SK-N-SH (cell line): ENCODE results near the gene TUFT1. TPM values are rescaled to one million over a fixed set of nuclear protein-coding genes. Genes with fewer than 3 reads are reported as not detected.

ENCODE experiments used
- CTCF ChIA-PET: fragments of 300-600, 350-600 bp; formaldehyde crosslinking; extraction: SDS; loops from one replicate; lab custom pipeline; 2021; lab: Yijun Ruan, JAX
- POLR2A ChIA-PET: fragments of 350-600 bp; sonication (Branson Sonifier 250); formaldehyde crosslinking; extraction: SDS; loops from one replicate; lab custom pipeline; 2020; ENCODE audit warnings: antibody characterized with exemption, inconsistent platforms; lab: Yijun Ruan, JAX
- DNase-seq: peaks from one replicate; pipeline ENCODE4 v3.0.0; 2012
- H2AFZ ChIP-seq: fragments of 200-600 bp; sonication (generic); 2 replicates; pipeline ENCODE4 v1.8.1; 2016; ENCODE audit warnings: antibody characterized with exemption, mild to moderate bottlenecking, low read depth
- H3F3A ChIP-seq: fragments of 200-600 bp; sonication (generic); replicated peaks from 2 replicates; pipeline ENCODE3; 2016; ENCODE audit warnings: antibody characterized with exemption, mild to moderate bottlenecking; ENCODE audit not compliant: insufficient read depth
- H3K27ac ChIP-seq, 2 experiments: fragments of 200-500 bp in 1 of 2; fragments of 200-600 bp in 1 of 2; sonication (Bioruptor generic) in 1 of 2; sonication (generic), shearing (Covaris generic) in 1 of 2; 2 replicates each; pipeline versions ENCODE4 v1.5.1 to v1.6.1; 2014 to 2016; ENCODE audit warnings: low read depth in 2 of 2, inconsistent platforms in 1 of 2, low read length in 1 of 2, mild to moderate bottlenecking in 1 of 2, mixed read lengths in 1 of 2
- H3K27me3 ChIP-seq: fragments of 200-600 bp; sonication (generic), shearing (Covaris generic); 2 replicates; pipeline ENCODE4 v1.6.1; 2016; ENCODE audit warnings: mixed run types; ENCODE audit not compliant: insufficient read depth
- H3K36me3 ChIP-seq, 2 experiments: fragments of 200-500 bp in 1 of 2; fragments of 200-600 bp in 1 of 2; sonication (Bioruptor generic) in 1 of 2; sonication (generic) in 1 of 2; replicated peaks in 1 of 2; 2 replicates each; pipeline versions ENCODE3 to v1.5.1; 2014 to 2016; ENCODE audit warnings: low read length in 1 of 2, mild to moderate bottlenecking in 1 of 2; ENCODE audit not compliant: insufficient read depth in 2 of 2, control insufficient read depth in 1 of 2
- H3K4me1 ChIP-seq, 2 experiments: fragments of 200-500 bp in 1 of 2; fragments of 200-600 bp in 1 of 2; sonication (Bioruptor generic) in 1 of 2; sonication (generic), shearing (Covaris generic) in 1 of 2; 2 replicates each; pipeline versions ENCODE4 v1.5.1 to v1.6.1; 2014 to 2016; ENCODE audit warnings: low read depth in 1 of 2, low read length in 1 of 2, mixed run types in 1 of 2; ENCODE audit not compliant: insufficient read depth in 2 of 2, control insufficient read depth in 1 of 2
- H3K4me2 ChIP-seq: fragments of 200-600 bp; sonication (generic), shearing (Covaris generic); 2 replicates; pipeline ENCODE4 v1.6.1; 2017; ENCODE audit warnings: mixed run types
- H3K4me3 ChIP-seq, 2 experiments: fragments of 200-500 bp in 1 of 2; fragments of 200-600 bp in 1 of 2; sonication (Bioruptor generic) in 1 of 2; sonication (generic), shearing (Covaris generic) in 1 of 2; 2 replicates each; pipeline versions ENCODE4 v1.5.1 to v1.8.1; 2014 to 2016; ENCODE audit warnings: low read depth in 2 of 2, inconsistent platforms in 1 of 2, low read length in 1 of 2, mild to moderate bottlenecking in 1 of 2, mixed read lengths in 1 of 2, moderate library complexity in 1 of 2
- H3K79me2 ChIP-seq: fragments of 200-600 bp; sonication (generic); 2 replicates; pipeline ENCODE4 v1.8.1; 2017; ENCODE audit warnings: mild to moderate bottlenecking; ENCODE audit not compliant: insufficient read depth
- H3K9ac ChIP-seq: fragments of 200-600 bp; sonication (generic); 2 replicates; pipeline ENCODE4 v1.6.1; 2017; ENCODE audit warnings: mixed run types
- H3K9me2 ChIP-seq: fragments of 200-600 bp; sonication (generic); 2 replicates; pipeline ENCODE4 v1.6.1; 2017; ENCODE audit warnings: mixed run types
- H3K9me3 ChIP-seq: fragments of 200-600 bp; sonication (generic); 2 replicates; pipeline ENCODE4 v1.6.1; 2017; ENCODE audit warnings: mixed run types, mild to moderate bottlenecking, moderate library complexity
- H4K20me1 ChIP-seq: fragments of 200-600 bp; sonication (generic); 2 replicates; pipeline ENCODE4 v1.6.1; 2017; ENCODE audit warnings: mild to moderate bottlenecking, mixed run types; ENCODE audit not compliant: insufficient read depth
- CHD2 ChIP-seq: fragments of 150-350 bp; IDR thresholded peaks from 2 replicates; pipeline ENCODE4 v1.6.1; 2018; ENCODE audit warnings: low read length; ENCODE audit not compliant: partially characterized antibody
- ELF1 ChIP-seq: IDR thresholded peaks from 2 replicates; pipeline ENCODE4 v1.4.0; 2012
- EP300 ChIP-seq, 2 experiments: IDR thresholded peaks; 2 replicates each; pipeline versions ENCODE4 v1.4.0 to v1.6.1; 2012; ENCODE audit warnings: borderline replicate concordance in 1 of 2, low read depth in 1 of 2, low read length in 1 of 2
- FOXJ3 ChIP-seq: sonication (generic); formaldehyde crosslinking; IDR thresholded peaks from 2 replicates; pipeline ENCODE4 v1.5.1; 2020; ENCODE audit warnings: mild to moderate bottlenecking, missing genetic modification reagents
- GABPA ChIP-seq: IDR thresholded peaks from 2 replicates; pipeline ENCODE4 v1.4.0; 2012; ENCODE audit warnings: low read depth, mild to moderate bottlenecking
- IRF3 ChIP-seq: fragments of 150-350 bp; IDR thresholded peaks from 2 replicates; pipeline ENCODE4 v1.6.1; 2016; ENCODE audit warnings: mild to moderate bottlenecking, low read depth, low read length
- JUND ChIP-seq: IDR thresholded peaks from 2 replicates; pipeline ENCODE4 v1.4.0; 2012
- MAX ChIP-seq: IDR thresholded peaks from 2 replicates; pipeline ENCODE4 v1.4.0; 2012; ENCODE audit warnings: low read depth
- MEF2A ChIP-seq: IDR thresholded peaks from 2 replicates; pipeline ENCODE4 v1.4.0; 2012; ENCODE audit warnings: low read depth, borderline replicate concordance
- MXI1 ChIP-seq: IDR thresholded peaks from 2 replicates; pipeline ENCODE4 v1.6.1; 2012; ENCODE audit warnings: mild to moderate bottlenecking, low read depth, low read length, improper control_type of control experiment
- NRF1 ChIP-seq: IDR thresholded peaks from 2 replicates; pipeline ENCODE4 v1.6.1; 2012; ENCODE audit warnings: low read depth, mild to moderate bottlenecking, low read length
- POLR2AphosphoS5 ChIP-seq: IDR thresholded peaks from 2 replicates; pipeline ENCODE4 v1.6.1; 2012; ENCODE audit warnings: low read depth, low read length
- RCOR1 ChIP-seq: fragments of 150-350 bp; IDR thresholded peaks from 2 replicates; pipeline ENCODE4 v1.6.1; 2017; ENCODE audit warnings: antibody characterized with exemption, low read length
- REST ChIP-seq: IDR thresholded peaks from 2 replicates; pipeline ENCODE4 v1.6.1; 2012; ENCODE audit warnings: mild to moderate bottlenecking, low read depth, low read length, moderate library complexity
- RFX5 ChIP-seq: IDR thresholded peaks from 2 replicates; pipeline ENCODE4 v1.6.1; 2012; ENCODE audit warnings: mild to moderate bottlenecking, improper control_type of control experiment, low read length
- RXRA ChIP-seq: IDR thresholded peaks from 2 replicates; pipeline ENCODE4 v1.4.0; 2012; ENCODE audit warnings: low read depth, mild to moderate bottlenecking, borderline replicate concordance
- SIN3A ChIP-seq: IDR thresholded peaks from 2 replicates; pipeline ENCODE4 v1.6.1; 2012; ENCODE audit warnings: low read depth, mild to moderate bottlenecking, low read length, moderate library complexity, borderline replicate concordance
- TAF1 ChIP-seq: IDR thresholded peaks from 2 replicates; pipeline ENCODE4 v1.6.1; 2012; ENCODE audit warnings: low read depth, mild to moderate bottlenecking, low read length, moderate library complexity, borderline replicate concordance
- TCF12 ChIP-seq: IDR thresholded peaks from 2 replicates; pipeline ENCODE4 v1.4.0; 2012
- TEAD4 ChIP-seq: IDR thresholded peaks from 2 replicates; pipeline ENCODE4 v1.4.0; 2012; ENCODE audit warnings: mild to moderate bottlenecking, borderline replicate concordance; ENCODE audit not compliant: insufficient read depth
- USF1 ChIP-seq: IDR thresholded peaks from 2 replicates; pipeline ENCODE4 v1.4.0; 2012; ENCODE audit warnings: low read depth, borderline replicate concordance
- YY1 ChIP-seq: IDR thresholded peaks from 2 replicates; pipeline ENCODE4 v1.4.0; 2012; ENCODE audit warnings: low read depth, mild to moderate bottlenecking
- ZBTB33 ChIP-seq: IDR thresholded peaks from 2 replicates; pipeline ENCODE4 v1.4.0; 2012; ENCODE audit warnings: low read depth, borderline replicate concordance
- WGBS: methylation state at CpG from one replicate; pipeline ENCODE4 v1.1.6; 2017; ENCODE audit warnings: low lambda C conversion rate; 5-methylcytosine and 5-hydroxymethylcytosine counted together
- polyA plus RNA-seq, 3 experiments: library from polyadenylated mRNA; depleted of rRNA; stranded (reverse); fragments of >200 nt; gene quantifications; 2 replicates each; pipeline ENCODE4 v1.2.3, GENCODE V29; 2012

TUFT1 gene
- 20.6 and 27.9 TPM in 2 replicates for polyA plus RNA-seq (2012; rRNA removed)
- 21.1 and 22.1 TPM in 2 replicates for polyA plus RNA-seq (2012; cell fraction: cytosol; rRNA removed)
- 28.8 and 43.7 TPM in 2 replicates for polyA plus RNA-seq (2012; cell fraction: nucleus; rRNA removed)

- no peaks in the 10 kb centered on the region for H3K27me3 ChIP-seq
- no peaks in the 10 kb centered on the region for H3K9me3 ChIP-seq
- peak within 1 kb of the TSS; percentile 87 for H3K4me2 ChIP-seq
- under 1% methylated on average over 42 of the region's 70 CpGs for WGBS
- 0 out of 2 replicates have a peak, but pooled peaks cover 6% of the 10 kb centered on the region for H4K20me1 ChIP-seq
- DNase-seq: peak; percentile 94
- H3K9me2 ChIP-seq: no peaks in the 10 kb centered on the region
- H3K79me2 ChIP-seq: peaks cover 48% of the 10 kb centered on the region
- CTCF ChIA-PET: interaction anchor here (0.7 to 2.9 kb wide), 14 partner anchors 8 to 195 kb away, joined by 3 to 9 read pairs (median 4); partner anchors contain the start of gene CELF3
- H3K36me3 ChIP-seq: no peaks in the 10 kb centered on the region
- H3K9ac ChIP-seq: peak within 1 kb of the TSS; percentile 87
- peaks cover 22 to 38% of the 10 kb centered on the region in 2 experiments; a peak in 3 of 4 replicates for H3K4me1 ChIP-seq
- peak within 1 kb of the TSS; percentile 83 for H2AFZ ChIP-seq
- H3K27ac ChIP-seq: peak within 1 kb of the TSS; percentile 69 to 83
- H3K4me3 ChIP-seq: peak within 1 kb of the TSS; percentile 81 to 85
- H3F3A ChIP-seq: peaks cover 22% of the 10 kb centered on the region
- POLR2A ChIA-PET: interaction anchor here (0.5 to 1.9 kb wide), 13 partner anchors 10 to 272 kb away, joined by 3 to 10 read pairs (median 3); partner anchors contain the start of genes CGN and SNX27
- TF ChIP-seq GABPA (no peak), MEF2A (no peak), ELF1 (no peak), YY1 (no peak), MXI1 (peak; percentile 82; the same call in 1 of the 2 replicates), IRF3 (no peak), NRF1 (no peak), RFX5 (no peak), TEAD4 (no peak), USF1 (0 out of 2 replicates have a peak, but pooled peaks have one; percentile 18), TCF12 (no peak; the same call in 1 of the 2 replicates), RXRA (no peak), REST (peak; percentile 70; the same call in 1 of the 2 replicates), CHD2 (no peak), POLR2AphosphoS5 (peak; percentile 100), MAX (peak; percentile 42), SIN3A (peak; percentile 92; the same call in 1 of the 2 replicates), ZBTB33 (no peak), FOXJ3 (CRISPR knock-in tag) (no peak), TAF1 (peak; percentile 86), RCOR1 (no peak), JUND (no peak), EP300 (IDR thresholded peaks at IDR 0.05; ENCODE audit: borderline replicate concordance in 1 of 2, low read depth in 1 of 2, low read length in 1 of 2) (no peak)
These were observed at the start of gene TUFT1 for GRCh38 chr1:151540021-151540981. Gene TUFT1 (plus strand): TSS chr1:151540309. CDS start chr1:151540367, 58 bp downstream.
